HepG2 (cell line): ENCODE results near the gene MUCL3. TPM values are rescaled to one million over a fixed set of nuclear protein-coding genes. Genes with fewer than 3 reads are reported as not detected.

Experiments used
- FOXJ3 ChIP-seq: sonication (generic); formaldehyde crosslinking; IDR thresholded peaks from 2 replicates; pipeline ENCODE4 v1.4.0; 2020; ENCODE audit warnings: missing genetic modification reagents, mild to moderate bottlenecking, borderline replicate concordance
- GZF1 ChIP-seq: sonication (generic); formaldehyde crosslinking; IDR thresholded peaks from 2 replicates; pipeline ENCODE4 v1.5.1; 2020; ENCODE audit warnings: mild to moderate bottlenecking, missing genetic modification reagents
- HNRNPLL ChIP-seq: fragments of 200-400 bp; formaldehyde crosslinking; IDR thresholded peaks from 2 replicates; pipeline ENCODE4 v1.6.1; 2017; ENCODE audit warnings: mild to moderate bottlenecking, low read depth, low read length; ENCODE audit not compliant: poor library complexity, severe bottlenecking
- HNRNPUL1 ChIP-seq: fragments of 200-400 bp; formaldehyde crosslinking; IDR thresholded peaks from 2 replicates; pipeline ENCODE4 v1.6.1; 2017; ENCODE audit warnings: low read depth, mild to moderate bottlenecking, low read length, moderate library complexity
- JUND ChIP-seq: sonication (generic); formaldehyde crosslinking; IDR thresholded peaks from 2 replicates; pipeline ENCODE4 v1.8.0; 2022; ENCODE audit warnings: mild to moderate bottlenecking, missing genetic modification reagents
- KLF16 ChIP-seq, 2 experiments: sonication (generic) in 1 of 2; formaldehyde crosslinking in 1 of 2; IDR thresholded peaks; 2 replicates each; pipeline versions ENCODE4 v1.6.1 to v1.8.0; 2016 to 2023; ENCODE audit warnings: missing genetic modification reagents in 2 of 2, missing compliant biosample characterization in 1 of 2
- MIER2 ChIP-seq: IDR thresholded peaks from 2 replicates; pipeline ENCODE4 v1.6.1; 2016; ENCODE audit warnings: missing biosample characterization, missing genetic modification reagents
- NCOA5 ChIP-seq: sonication (generic); formaldehyde crosslinking; IDR thresholded peaks from 2 replicates; pipeline ENCODE4 v1.4.0; 2020; ENCODE audit warnings: missing genetic modification reagents
- PPARG ChIP-seq: conservative IDR thresholded peaks from 2 replicates; pipeline ENCODE4 v1.6.1; 2016; ENCODE audit warnings: missing biosample characterization, missing genetic modification reagents
- RELA ChIP-seq: sonication (generic); formaldehyde crosslinking; IDR thresholded peaks from 2 replicates; pipeline ENCODE4 v1.4.0; 2020; ENCODE audit warnings: missing genetic modification reagents
- SAFB2 ChIP-seq: sonication (generic); formaldehyde crosslinking; IDR thresholded peaks from 2 replicates; pipeline ENCODE4 v1.5.1; 2020; ENCODE audit warnings: missing genetic modification reagents, low read depth, mild to moderate bottlenecking, borderline replicate concordance
- SATB2 ChIP-seq: sonication (generic); formaldehyde crosslinking; IDR thresholded peaks from 2 replicates; pipeline ENCODE4 v1.5.0; 2020; ENCODE audit warnings: missing genetic modification reagents
- ZBTB21 ChIP-seq: sonication (generic); formaldehyde crosslinking; IDR thresholded peaks from 2 replicates; pipeline ENCODE4 v1.4.0; 2020; ENCODE audit warnings: missing genetic modification reagents
- ZFP36L1 ChIP-seq: sonication (generic); formaldehyde crosslinking; IDR thresholded peaks from 2 replicates; pipeline ENCODE4 v1.8.0; 2022; ENCODE audit warnings: mild to moderate bottlenecking, missing genetic modification reagents, moderate library complexity
- ZNF850 ChIP-seq: sonication (generic); formaldehyde crosslinking; conservative IDR thresholded peaks from 2 replicates; pipeline ENCODE4 v1.9.0; 2021; ENCODE audit warnings: mild to moderate bottlenecking, missing genetic modification reagents
- polyA plus RNA-seq, 8 experiments: library from polyadenylated mRNA; depleted of rRNA in 3 of 8; stranded (reverse) in 7 of 8; unstranded in 1 of 8; fragments of >200 nt; fragmentation: Illumina TruSeq in 4 of 8; extraction: Trizol in 4 of 8; gene quantifications; 2 replicates each; pipeline versions ENCODE4 v1.2.1 to v1.2.3, GENCODE V29; 2011 to 2016; ENCODE audit warnings: low read depth in 4 of 8, missing spikeins in 1 of 8, mixed read lengths in 1 of 8; ENCODE audit not compliant: insufficient read depth in 1 of 8
- total RNA-seq, 5 experiments: library from RNA; depleted of rRNA; stranded (reverse); fragments of >200 nt; fragmentation: Illumina TruSeq; extraction: Trizol; gene quantifications; 2 replicates each; pipeline ENCODE4 v1.2.3, GENCODE V29; 2016; ENCODE audit warnings: low read depth in 1 of 5
- TF ChIP-seq, protein P1 (sequence below): sonication (generic); formaldehyde crosslinking; IDR thresholded peaks from 2 replicates; pipeline ENCODE4 v1.4.0; 2020; ENCODE audit warnings: missing genetic modification reagents, borderline replicate concordance
- TF ChIP-seq, protein P2 (sequence below): sonication (generic); formaldehyde crosslinking; IDR thresholded peaks from 2 replicates; pipeline ENCODE4 v1.8.0; 2022; ENCODE audit warnings: missing genetic modification reagents, mild to moderate bottlenecking, moderate library complexity, borderline replicate concordance
- TF ChIP-seq, protein P3 (sequence below): sonication (generic); formaldehyde crosslinking; IDR thresholded peaks from 2 replicates; pipeline ENCODE4 v1.9.0; 2021; ENCODE audit warnings: mild to moderate bottlenecking, missing genetic modification reagents

The MUCL3 gene
- total and polyA plus RNA-seq, 2 of the 13 experiments (the other 11 are each of a cell fraction or from before 2014, with no cell fraction given), result not detected

DNA sequence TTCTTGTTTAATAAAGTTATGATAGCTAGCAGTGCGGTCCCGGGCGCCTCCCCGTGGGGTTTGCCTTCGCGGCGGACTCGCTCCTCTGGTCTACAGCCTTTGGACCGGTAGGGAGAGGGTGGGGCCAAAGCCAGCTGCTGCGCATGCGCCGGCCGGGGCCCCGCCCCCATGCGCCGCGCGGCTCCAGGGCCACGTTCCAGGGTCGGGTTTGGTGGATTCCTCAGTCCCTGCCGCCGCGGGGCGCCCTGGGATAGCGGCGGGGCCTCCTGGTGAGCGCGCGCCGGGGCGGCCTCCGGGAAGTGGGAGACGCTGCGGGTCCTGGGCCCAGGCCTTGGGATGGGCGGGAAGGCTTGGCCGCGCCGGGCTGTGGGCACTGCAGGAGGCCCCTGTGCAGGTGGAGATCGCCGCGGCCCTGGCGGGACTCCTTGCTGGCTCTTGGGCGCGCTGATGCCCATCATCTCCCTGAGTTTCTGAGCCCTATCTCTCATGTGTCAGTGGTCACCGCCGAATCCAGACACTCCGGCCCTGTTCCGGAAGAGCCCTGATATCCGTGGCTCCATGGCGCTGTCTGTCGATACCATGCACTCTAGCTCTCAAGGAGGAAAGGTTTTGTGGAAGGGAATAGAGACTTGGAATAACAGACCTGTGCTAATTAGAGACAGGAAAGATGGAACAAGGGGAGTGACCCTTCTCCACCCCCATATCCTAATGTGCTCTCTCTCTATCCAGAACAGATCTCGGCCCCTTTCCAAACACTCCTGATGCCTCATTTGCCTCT lies 26.5 kb upstream of the MUCL3 start, which contains the start of gene VARS2 (continued):
- TF ChIP-seq, protein P1, sequence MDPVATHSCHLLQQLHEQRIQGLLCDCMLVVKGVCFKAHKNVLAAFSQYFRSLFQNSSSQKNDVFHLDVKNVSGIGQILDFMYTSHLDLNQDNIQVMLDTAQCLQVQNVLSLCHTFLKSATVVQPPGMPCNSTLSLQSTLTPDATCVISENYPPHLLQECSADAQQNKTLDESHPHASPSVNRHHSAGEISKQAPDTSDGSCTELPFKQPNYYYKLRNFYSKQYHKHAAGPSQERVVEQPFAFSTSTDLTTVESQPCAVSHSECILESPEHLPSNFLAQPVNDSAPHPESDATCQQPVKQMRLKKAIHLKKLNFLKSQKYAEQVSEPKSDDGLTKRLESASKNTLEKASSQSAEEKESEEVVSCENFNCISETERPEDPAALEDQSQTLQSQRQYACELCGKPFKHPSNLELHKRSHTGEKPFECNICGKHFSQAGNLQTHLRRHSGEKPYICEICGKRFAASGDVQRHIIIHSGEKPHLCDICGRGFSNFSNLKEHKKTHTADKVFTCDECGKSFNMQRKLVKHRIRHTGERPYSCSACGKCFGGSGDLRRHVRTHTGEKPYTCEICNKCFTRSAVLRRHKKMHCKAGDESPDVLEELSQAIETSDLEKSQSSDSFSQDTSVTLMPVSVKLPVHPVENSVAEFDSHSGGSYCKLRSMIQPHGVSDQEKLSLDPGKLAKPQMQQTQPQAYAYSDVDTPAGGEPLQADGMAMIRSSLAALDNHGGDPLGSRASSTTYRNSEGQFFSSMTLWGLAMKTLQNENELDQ (CRISPR knock-in tag), result peak; percentile 79; the same call in 1 of the 2 replicates
- TF ChIP-seq SAFB2 (CRISPR knock-in tag) (peak; percentile 73; the same call in 1 of the 2 replicates), FOXJ3 (CRISPR knock-in tag) (no peak), RELA (CRISPR knock-in tag) (peak; percentile 91), JUND (CRISPR knock-in tag) (no peak), SATB2 (CRISPR knock-in tag) (peak; percentile 66; the same call in 1 of the 2 replicates), ZBTB21 (peak; percentile 28; the same call in 1 of the 2 replicates), ZNF850 (CRISPR knock-in tag) (peak; percentile 84; the same call in 1 of the 2 replicates), KLF16 (CRISPR knock-in tag; IDR thresholded peaks at IDR 0.05) (peak in 1 of 2 experiments; percentile 96; a peak in 3 of 4 replicates), ZFP36L1 (CRISPR knock-in tag) (peak; percentile 98), PPARG (CRISPR knock-in tag) (peak; percentile 73), MIER2 (CRISPR knock-in tag) (peak; percentile 43; the same call in 1 of the 2 replicates), NCOA5 (no peak), HNRNPLL (peak; percentile 75), HNRNPUL1 (no peak; the same call in none of the 2 replicates), GZF1 (CRISPR knock-in tag) (peak; percentile 58; the same call in 1 of the 2 replicates)
- TF ChIP-seq, protein P2, sequence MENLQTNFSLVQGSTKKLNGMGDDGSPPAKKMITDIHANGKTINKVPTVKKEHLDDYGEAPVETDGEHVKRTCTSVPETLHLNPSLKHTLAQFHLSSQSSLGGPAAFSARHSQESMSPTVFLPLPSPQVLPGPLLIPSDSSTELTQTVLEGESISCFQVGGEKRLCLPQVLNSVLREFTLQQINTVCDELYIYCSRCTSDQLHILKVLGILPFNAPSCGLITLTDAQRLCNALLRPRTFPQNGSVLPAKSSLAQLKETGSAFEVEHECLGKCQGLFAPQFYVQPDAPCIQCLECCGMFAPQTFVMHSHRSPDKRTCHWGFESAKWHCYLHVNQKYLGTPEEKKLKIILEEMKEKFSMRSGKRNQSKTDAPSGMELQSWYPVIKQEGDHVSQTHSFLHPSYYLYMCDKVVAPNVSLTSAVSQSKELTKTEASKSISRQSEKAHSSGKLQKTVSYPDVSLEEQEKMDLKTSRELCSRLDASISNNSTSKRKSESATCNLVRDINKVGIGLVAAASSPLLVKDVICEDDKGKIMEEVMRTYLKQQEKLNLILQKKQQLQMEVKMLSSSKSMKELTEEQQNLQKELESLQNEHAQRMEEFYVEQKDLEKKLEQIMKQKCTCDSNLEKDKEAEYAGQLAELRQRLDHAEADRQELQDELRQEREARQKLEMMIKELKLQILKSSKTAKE (CRISPR knock-in tag), result peak; percentile 59; the same call in 1 of the 2 replicates
- TF ChIP-seq, protein P3, sequence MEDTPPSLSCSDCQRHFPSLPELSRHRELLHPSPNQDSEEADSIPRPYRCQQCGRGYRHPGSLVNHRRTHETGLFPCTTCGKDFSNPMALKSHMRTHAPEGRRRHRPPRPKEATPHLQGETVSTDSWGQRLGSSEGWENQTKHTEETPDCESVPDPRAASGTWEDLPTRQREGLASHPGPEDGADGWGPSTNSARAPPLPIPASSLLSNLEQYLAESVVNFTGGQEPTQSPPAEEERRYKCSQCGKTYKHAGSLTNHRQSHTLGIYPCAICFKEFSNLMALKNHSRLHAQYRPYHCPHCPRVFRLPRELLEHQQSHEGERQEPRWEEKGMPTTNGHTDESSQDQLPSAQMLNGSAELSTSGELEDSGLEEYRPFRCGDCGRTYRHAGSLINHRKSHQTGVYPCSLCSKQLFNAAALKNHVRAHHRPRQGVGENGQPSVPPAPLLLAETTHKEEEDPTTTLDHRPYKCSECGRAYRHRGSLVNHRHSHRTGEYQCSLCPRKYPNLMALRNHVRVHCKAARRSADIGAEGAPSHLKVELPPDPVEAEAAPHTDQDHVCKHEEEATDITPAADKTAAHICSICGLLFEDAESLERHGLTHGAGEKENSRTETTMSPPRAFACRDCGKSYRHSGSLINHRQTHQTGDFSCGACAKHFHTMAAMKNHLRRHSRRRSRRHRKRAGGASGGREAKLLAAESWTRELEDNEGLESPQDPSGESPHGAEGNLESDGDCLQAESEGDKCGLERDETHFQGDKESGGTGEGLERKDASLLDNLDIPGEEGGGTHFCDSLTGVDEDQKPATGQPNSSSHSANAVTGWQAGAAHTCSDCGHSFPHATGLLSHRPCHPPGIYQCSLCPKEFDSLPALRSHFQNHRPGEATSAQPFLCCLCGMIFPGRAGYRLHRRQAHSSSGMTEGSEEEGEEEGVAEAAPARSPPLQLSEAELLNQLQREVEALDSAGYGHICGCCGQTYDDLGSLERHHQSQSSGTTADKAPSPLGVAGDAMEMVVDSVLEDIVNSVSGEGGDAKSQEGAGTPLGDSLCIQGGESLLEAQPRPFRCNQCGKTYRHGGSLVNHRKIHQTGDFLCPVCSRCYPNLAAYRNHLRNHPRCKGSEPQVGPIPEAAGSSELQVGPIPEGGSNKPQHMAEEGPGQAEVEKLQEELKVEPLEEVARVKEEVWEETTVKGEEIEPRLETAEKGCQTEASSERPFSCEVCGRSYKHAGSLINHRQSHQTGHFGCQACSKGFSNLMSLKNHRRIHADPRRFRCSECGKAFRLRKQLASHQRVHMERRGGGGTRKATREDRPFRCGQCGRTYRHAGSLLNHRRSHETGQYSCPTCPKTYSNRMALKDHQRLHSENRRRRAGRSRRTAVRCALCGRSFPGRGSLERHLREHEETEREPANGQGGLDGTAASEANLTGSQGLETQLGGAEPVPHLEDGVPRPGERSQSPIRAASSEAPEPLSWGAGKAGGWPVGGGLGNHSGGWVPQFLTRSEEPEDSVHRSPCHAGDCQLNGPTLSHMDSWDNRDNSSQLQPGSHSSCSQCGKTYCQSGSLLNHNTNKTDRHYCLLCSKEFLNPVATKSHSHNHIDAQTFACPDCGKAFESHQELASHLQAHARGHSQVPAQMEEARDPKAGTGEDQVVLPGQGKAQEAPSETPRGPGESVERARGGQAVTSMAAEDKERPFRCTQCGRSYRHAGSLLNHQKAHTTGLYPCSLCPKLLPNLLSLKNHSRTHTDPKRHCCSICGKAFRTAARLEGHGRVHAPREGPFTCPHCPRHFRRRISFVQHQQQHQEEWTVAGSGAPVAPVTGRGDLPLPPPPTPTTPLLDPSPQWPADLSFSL (CRISPR knock-in tag), result no peak
